Measurements from ENCODE around the gene SRM. TPM values are rescaled to one million over a fixed set of nuclear protein-coding genes. Genes with fewer than 3 reads are reported as not detected.
A peak's percentile ranks its signal among the peaks of the same experiment; 100 is the strongest.

Gene SRM
- total and polyA plus RNA-seq, 2 of the 4 experiments (the other 2 are of a cell fraction), result 23.1 to 160 TPM

GRCh38 chr1:11101347-11101746 lies 41.5 kb upstream of the SRM start:
- Histone ChIP-seq H3K27me3 (ENCODE audit: control insufficient read depth, insufficient read depth, low read length) (no peaks in the 10 kb centered on the region), H4K91ac (ENCODE audit: insufficient read depth, low read depth, low read length) (no peak overlapping the region), H3K4me1 (ENCODE audit: control insufficient read depth, insufficient read depth, low read length) (0 out of 2 replicates have a peak, but pooled peaks cover 2% of the 10 kb centered on the region), H2BK120ac (ENCODE audit: low read depth, low read length) (no peak overlapping the region), H4K20me1 (ENCODE audit: insufficient read depth, low read length) (no peaks in the 10 kb centered on the region), H3K9ac (ENCODE audit: low read depth, low read length) (no peak overlapping the region), H2BK15ac (ENCODE audit: low read depth, low read length) (no peak overlapping the region), H2BK5ac (ENCODE audit: low read depth, low read length, poor library complexity, severe bottlenecking) (no peak overlapping the region), H3K27ac (ENCODE audit: insufficient read depth, low read length) (no peak overlapping the region), H3K23ac (ENCODE audit: low read depth, low read length) (no peak overlapping the region), H3K18ac (ENCODE audit: low read depth, low read length) (no peak overlapping the region), H2AFZ (replicated peaks; ENCODE audit: low read length, poor library complexity) (no peak overlapping the region), H3K14ac (replicated peaks; ENCODE audit: low read depth, low read length) (no peak overlapping the region), H3K4me2 (ENCODE audit: low read depth, low read length) (no peak overlapping the region), H2AK5ac (ENCODE audit: low read depth, low read length) (no peak overlapping the region), H3K36me3 (ENCODE audit: control insufficient read depth, insufficient read depth, low read length) (peaks cover 17% of the 10 kb centered on the region), H4K5ac (ENCODE audit: low read depth, low read length) (no peak overlapping the region), H3K9me1 (ENCODE audit: insufficient read depth, low read length) (no peaks in the 10 kb centered on the region), H3K4me3 (ENCODE audit: insufficient read depth, low read depth, low read length) (no peak overlapping the region), H3K4ac (ENCODE audit: low read depth, low read length) (no peak overlapping the region), H2BK20ac (ENCODE audit: low read depth, low read length) (no peak overlapping the region), H2AK9ac (replicated peaks; ENCODE audit: low read depth, low read length, poor library complexity) (peak overlapping the region; percentile 68), H3K9me3 (ENCODE audit: control insufficient read depth, insufficient read depth, low read length) (no peaks in the 10 kb centered on the region), H4K8ac (ENCODE audit: low read depth in 2 of 2, low read length in 2 of 2) (no peak overlapping the region), H3K56ac (ENCODE audit: extremely low read depth, insufficient read depth, low read length) (no peak overlapping the region), H3K79me1 (ENCODE audit: low read depth in 1 of 2, low read length in 2 of 2) (peaks cover 4 to 12% of the 10 kb centered on the region in 2 experiments; a peak in 2 of 4 replicates)
- TF ChIP-seq BHLHE40 (IDR thresholded peaks at IDR 0.05; ENCODE audit: low read depth, low read length) (no peak), SMC3 (IDR thresholded peaks at IDR 0.05; ENCODE audit: low read depth, low read length) (no peak), ELK1 (IDR thresholded peaks at IDR 0.05; ENCODE audit: borderline replicate concordance, low read depth, low read length) (no peak), RCOR1 (IDR thresholded peaks at IDR 0.05; ENCODE audit: insufficient replicate concordance, low read length) (no peak), FOS (IDR thresholded peaks at IDR 0.05; ENCODE audit: low read depth, low read length) (no peak), MAZ (IDR thresholded peaks at IDR 0.05; ENCODE audit: borderline replicate concordance, low read depth, low read length) (no peak), MAFK (IDR thresholded peaks at IDR 0.05; ENCODE audit: low read depth, low read length) (no peak), CHD1 (IDR thresholded peaks at IDR 0.05; ENCODE audit: low read depth, low read length) (no peak), CTCF (conservative IDR thresholded peaks at IDR 0.05; ENCODE audit: low read depth, low read length) (no peak), RFX5 (IDR thresholded peaks at IDR 0.05; ENCODE audit: low read depth, low read length) (no peak), CEBPB (IDR thresholded peaks at IDR 0.05; ENCODE audit: low read depth, low read length) (no peak), POLR2A (IDR thresholded peaks at IDR 0.05; ENCODE audit: low read depth, low read length) (no peak), MXI1 (IDR thresholded peaks at IDR 0.05; ENCODE audit: borderline replicate concordance, low read depth, low read length) (no peak), RAD21 (IDR thresholded peaks at IDR 0.05; ENCODE audit: low read length) (no peak), NFE2L2 (IDR thresholded peaks at IDR 0.05; ENCODE audit: low read depth, low read length) (no peak)
- DNase-seq (no peak), ATAC-seq (ENCODE audit: low read depth) (no peak)
- CTCF ChIA-PET, result no interaction called here
- BruUV-seq (replicated peaks), result no TSS peak
- dilution Hi-C loops (cut with HindIII; ENCODE audit: low sequenced_read_pairs, unreplicated experiment), result no loop called here
- in situ Hi-C loops (cut with MboI; ENCODE audit: low sequenced_read_pairs), result no loop called here
- POLR2A ChIA-PET (ENCODE audit: unreplicated experiment), result no interaction called here
- intact Hi-C loops (cut with micrococcal nuclease), result no loop called here
- 85% methylated on average over 4 of the region's 6 CpGs; no CpG with 5 or more reads in 1 of the 2 experiments for WGBS, 2 experiments (ENCODE audit: extremely low coverage in 2 of 2, insufficient read length in 1 of 2)

Measured in IMR-90 (cell line).